GM19324 (cell line): ENCODE results near the gene GOLGA6L24.
"Not testable (repeated sequence)": the region's sequence is repeated elsewhere in the genome, so short reads cannot be mapped to it uniquely, and the experiment has no call there.

Source experiments
- ATAC-seq: cut with Tn5 transposase; IDR thresholded peaks from one replicate; pipeline ENCODE4 v1.9.1; 2021; ENCODE audit warnings: mild to moderate bottlenecking, moderate library complexity; ENCODE audit not compliant: unreplicated experiment, low FRiP score

The GOLGA6L24 gene

GRCh38 chr15:28357984-28358383, at the start of gene GOLGA6L24:
Gene GOLGA6L24 (minus strand): TSS chr15:28358084. CDS start chr15:28358023, 61 bp downstream.
- ATAC-seq = not testable (repeated sequence)

GRCh38 chr15:28402774-28403435, 45.0 kb upstream of the GOLGA6L24 start:
- not testable (repeated sequence) for ATAC-seq

GRCh38 chr15:28396022-28396421, 38.1 kb upstream of the GOLGA6L24 start:
- ATAC-seq = not testable (repeated sequence)

- ATAC-seq = not testable (repeated sequence)
These were observed 22.2 kb upstream of the GOLGA6L24 start for GRCh38 chr15:28380053-28380452.

- ATAC-seq = not testable (repeated sequence)
These were observed 20.5 kb upstream of the GOLGA6L24 start, which contains the start of gene GOLGA8F for GRCh38 chr15:28378364-28378763. Gene GOLGA8F (plus strand): TSS chr15:28378664. CDS start chr15:28378762, 98 bp downstream.

GRCh38 chr15:28365502-28365901, 7.6 kb upstream of the GOLGA6L24 start:
- not testable (repeated sequence) for ATAC-seq

GRCh38 chr15:28322129-28322588, 35.7 kb downstream of the GOLGA6L24 start, which contains the start of gene HERC2:
Gene HERC2 (minus strand): TSS chr15:28322179. CDS start chr15:28321433, 746 bp downstream.
- not testable (repeated sequence) for ATAC-seq

- not testable (repeated sequence) for ATAC-seq
These were observed 36.4 kb downstream of the GOLGA6L24 start for GRCh38 chr15:28321358-28322078.

GRCh38 chr15:28319725-28320124, 38.2 kb downstream of the GOLGA6L24 start:
- ATAC-seq = not testable (repeated sequence)

- ATAC-seq = not testable (repeated sequence)
These were observed 39.1 kb downstream of the GOLGA6L24 start for GRCh38 chr15:28318828-28319227.

GRCh38 chr15:28318122-28318521, 39.8 kb downstream of the GOLGA6L24 start:
- ATAC-seq = not testable (repeated sequence)

- ATAC-seq = not testable (repeated sequence)
These were observed 40.9 kb downstream of the GOLGA6L24 start for GRCh38 chr15:28316958-28317357.

GRCh38 chr15:28310454-28310853, 47.4 kb downstream of the GOLGA6L24 start:
- not testable (repeated sequence) for ATAC-seq

- ATAC-seq = not testable (repeated sequence)
These were observed 49.2 kb downstream of the GOLGA6L24 start for GRCh38 chr15:28308718-28309117.
